Endodermal cell (in vitro differentiated cells): Measurements from ENCODE around the gene MAP2K6. TPM values are rescaled to one million over a fixed set of nuclear protein-coding genes. Genes with fewer than 3 reads are reported as not detected.

ENCODE experiments used
- DNase-seq: peaks from one replicate; pipeline ENCODE4 v3.0.0-alpha.2; 2017
- H3K27ac ChIP-seq: 2 replicates; pipeline ENCODE4 v1.5.1; 2013; ENCODE audit warnings: mild to moderate bottlenecking, low read depth, low read length, moderate library complexity
- H3K27me3 ChIP-seq: 2 replicates; pipeline ENCODE4 v1.6.1; 2013; ENCODE audit warnings: mild to moderate bottlenecking, low read length, moderate library complexity; ENCODE audit not compliant: insufficient read depth, control insufficient read depth, poor library complexity, severe bottlenecking
- H3K36me3 ChIP-seq: 2 replicates; pipeline ENCODE4 v1.7.0; 2013; ENCODE audit warnings: mild to moderate bottlenecking, low read length, moderate library complexity; ENCODE audit not compliant: control insufficient read depth, insufficient read depth
- H3K4me1 ChIP-seq: one replicate; pipeline ENCODE4 v1.7.0; 2013; ENCODE audit warnings: low read length; ENCODE audit not compliant: control insufficient read depth, insufficient read depth
- H3K4me3 ChIP-seq: 2 replicates; pipeline ENCODE4 v1.5.1; 2013; ENCODE audit warnings: mild to moderate bottlenecking, low read length, moderate library complexity
- H3K9ac ChIP-seq: 2 replicates; pipeline ENCODE4 v1.6.1; 2013; ENCODE audit warnings: mild to moderate bottlenecking, low read length, moderate library complexity; ENCODE audit not compliant: poor library complexity, severe bottlenecking; ENCODE audit errors: extremely low read depth
- H3K9me3 ChIP-seq: 2 replicates; pipeline ENCODE4 v1.6.1; 2013; ENCODE audit warnings: mild to moderate bottlenecking, low read length, moderate library complexity; ENCODE audit not compliant: control insufficient read depth
- H3K27ac Mint-ChIP-seq: 2 replicates; pipeline ENCODE4 v1.8.0; 2020; ENCODE audit warnings: mixed read lengths
- H3K27me3 Mint-ChIP-seq: 2 replicates; pipeline ENCODE4 v1.8.0; 2021; ENCODE audit warnings: mild to moderate bottlenecking, mixed read lengths; ENCODE audit not compliant: insufficient read depth
- H3K36me3 Mint-ChIP-seq: 2 replicates; pipeline ENCODE4 v1.8.0; 2020; ENCODE audit warnings: low read depth, mixed read lengths
- H3K4me1 Mint-ChIP-seq: 2 replicates; pipeline ENCODE4 v1.8.0; 2020; ENCODE audit warnings: mixed read lengths
- H3K4me3 Mint-ChIP-seq: 2 replicates; pipeline ENCODE4 v1.8.0; 2020; ENCODE audit warnings: mild to moderate bottlenecking, moderate library complexity, mixed read lengths
- H3K9me3 Mint-ChIP-seq: 2 replicates; pipeline ENCODE4 v1.8.0; 2020; ENCODE audit warnings: mild to moderate bottlenecking, mixed read lengths
- CTCF ChIP-seq: fragments of 200-600 bp; sonication (generic); conservative IDR thresholded peaks from 2 replicates; pipeline ENCODE4 v1.5.0; 2021; ENCODE audit warnings: antibody characterized with exemption, mild to moderate bottlenecking
- WGBS, 2 experiments: methylation state at CpG; one replicate each; pipeline versions ENCODE4 v1.1.5 to v1.1.7; 2013; ENCODE audit warnings: missing lambda C conversion rate in 2 of 2, mixed read lengths in 1 of 2; ENCODE audit not compliant: insufficient coverage in 1 of 2, insufficient read length in 1 of 2; 5-methylcytosine and 5-hydroxymethylcytosine counted together
- total RNA-seq, 2 donors: library from RNA; stranded (reverse); fragmentation: NEBNext Ultra II Directional in 1 of 2; extraction: Animal tissue kit (Norgen Biotek cat#: 25700) in 1 of 2; gene quantifications; 2 replicates in 1 of 2; 3 replicates in 1 of 2; pipeline ENCODE4 v1.2.1, GENCODE V29; 2021

MAP2K6 gene
- total RNA-seq, 2 donors from 2014 or later: 42.2 to 55.3 TPM

GRCh38 chr17:69593716-69594115, 179.2 kb downstream of the MAP2K6 start:
- Histone ChIP-seq H3K27ac (no peak overlapping the region), H3K4me3 (no peak overlapping the region), H3K9me3 (no peaks in the 10 kb centered on the region), H3K9ac (no peak overlapping the region), H3K36me3 (no peaks in the 10 kb centered on the region), H3K4me1 (no peaks in the 10 kb centered on the region), H3K27me3 (no peaks in the 10 kb centered on the region)
- WGBS, 2 experiments: 86 to 93% methylated on average over 1 to 2 of the region's 2 CpGs
- no peak for DNase-seq
- peaks cover 4% of the 10 kb centered on the region for H3K9me3 Mint-ChIP-seq
- H3K27ac Mint-ChIP-seq: no peak overlapping the region
- no peak for TF ChIP-seq CTCF
- H3K36me3 Mint-ChIP-seq: no peaks in the 10 kb centered on the region
- no peak overlapping the region for H3K4me3 Mint-ChIP-seq
- H3K27me3 Mint-ChIP-seq: no peaks in the 10 kb centered on the region
- no peaks in the 10 kb centered on the region for H3K4me1 Mint-ChIP-seq

- Mint-ChIP-seq H3K9me3 (peaks cover 4% of the 10 kb centered on the region), H3K27ac (no peak overlapping the region), H3K4me3 (no peak overlapping the region), H3K4me1 (no peaks in the 10 kb centered on the region), H3K27me3 (no peaks in the 10 kb centered on the region), H3K36me3 (no peaks in the 10 kb centered on the region)
- H3K9ac ChIP-seq: no peak overlapping the region
- H3K27ac ChIP-seq: no peak overlapping the region
- H3K36me3 ChIP-seq: no peaks in the 10 kb centered on the region
- TF ChIP-seq CTCF: no peak
- no peak overlapping the region for H3K4me3 ChIP-seq
- no peaks in the 10 kb centered on the region for H3K27me3 ChIP-seq
- 42 to 71% methylated on average over 2 to 4 of the region's 4 CpGs for WGBS, 2 experiments
- no peaks in the 10 kb centered on the region for H3K4me1 ChIP-seq
- no peaks in the 10 kb centered on the region for H3K9me3 ChIP-seq
- no peak for DNase-seq
These were observed 180.1 kb downstream of the MAP2K6 start for GRCh38 chr17:69594641-69595040.

- no peak overlapping the region for H3K9ac ChIP-seq
- no peak for DNase-seq
- Mint-ChIP-seq H3K36me3 (no peaks in the 10 kb centered on the region), H3K27ac (no peak overlapping the region), H3K4me1 (no peaks in the 10 kb centered on the region), H3K9me3 (no peaks in the 10 kb centered on the region), H3K4me3 (no peak overlapping the region), H3K27me3 (no peaks in the 10 kb centered on the region)
- H3K4me3 ChIP-seq: no peak overlapping the region
- no peaks in the 10 kb centered on the region for H3K4me1 ChIP-seq
- no peak overlapping the region for H3K27ac ChIP-seq
- H3K27me3 ChIP-seq: no peaks in the 10 kb centered on the region
- H3K36me3 ChIP-seq: no peaks in the 10 kb centered on the region
- H3K9me3 ChIP-seq: no peaks in the 10 kb centered on the region
- WGBS, 2 experiments: 81 to 84% methylated on average over 7 to 9 of the region's 9 CpGs
- TF ChIP-seq CTCF: no peak
These were observed 181.6 kb downstream of the MAP2K6 start for GRCh38 chr17:69596141-69596540.
